IMR-90 (cell line): ENCODE measurements around the gene VWDE. TPM values are rescaled to one million over a fixed set of nuclear protein-coding genes. Genes with fewer than 3 reads are reported as not detected.

Experiments
- ATAC-seq: fragments of 200-7000 bp; cut with Tn5 transposase; 2 replicates; pipeline ENCODE4 v1.9.1; 2020; ENCODE audit warnings: low read depth, mild to moderate bottlenecking, moderate library complexity
- BruUV-seq: library from RNA; stranded (reverse); fragments of 400-500 nt; replicated peaks from 2 replicates; lab custom pipeline; 2021; lab: Mats Ljungman, UMichigan
- CTCF ChIA-PET: fragments of 300-600 bp; formaldehyde crosslinking; extraction: SDS; loops from one replicate; lab custom pipeline; 2021; ENCODE audit warnings: antibody characterized with exemption; lab: Yijun Ruan, JAX
- POLR2A ChIA-PET: fragments of 300-600 bp; sonication (Branson Sonifier 250); formaldehyde crosslinking; loops from one replicate; lab custom pipeline; 2022; ENCODE audit warnings: antibody characterized with exemption; ENCODE audit not compliant: unreplicated experiment; lab: Charles Lee
- DNase-seq: peaks from one replicate; pipeline ENCODE4 v3.0.0; 2013
- H2AFZ ChIP-seq: replicated peaks from 2 replicates; pipeline ENCODE3; 2013; ENCODE audit warnings: low read length, mild to moderate bottlenecking; ENCODE audit not compliant: poor library complexity
- H2AK5ac ChIP-seq: 2 replicates; pipeline ENCODE4 v1.6.1; 2013; ENCODE audit warnings: low read depth, low read length, inconsistent platforms
- H2AK9ac ChIP-seq: replicated peaks from 2 replicates; pipeline ENCODE3; 2013; ENCODE audit warnings: mild to moderate bottlenecking, low read depth, low read length, moderate library complexity; ENCODE audit not compliant: poor library complexity
- H2BK120ac ChIP-seq: 2 replicates; pipeline ENCODE4 v1.6.1; 2013; ENCODE audit warnings: low read depth, low read length, inconsistent platforms
- H2BK15ac ChIP-seq: 3 replicates; pipeline ENCODE4 v1.6.1; 2013; ENCODE audit warnings: low read depth, low read length, inconsistent platforms
- H2BK20ac ChIP-seq: 2 replicates; pipeline ENCODE4 v1.6.1; 2013; ENCODE audit warnings: low read depth, mild to moderate bottlenecking, inconsistent platforms, low read length, moderate library complexity
- H2BK5ac ChIP-seq: 2 replicates; pipeline ENCODE4 v1.6.1; 2013; ENCODE audit warnings: mild to moderate bottlenecking, low read depth, low read length, inconsistent platforms; ENCODE audit not compliant: poor library complexity, severe bottlenecking
- H3K14ac ChIP-seq: replicated peaks from 2 replicates; pipeline ENCODE4 v1.6.1; 2013; ENCODE audit warnings: low read depth, low read length, inconsistent platforms
- H3K18ac ChIP-seq: 2 replicates; pipeline ENCODE4 v1.6.1; 2013; ENCODE audit warnings: low read depth, low read length, control low read depth
- H3K23ac ChIP-seq: 2 replicates; pipeline ENCODE4 v1.6.1; 2013; ENCODE audit warnings: low read depth, low read length, inconsistent platforms
- H3K27ac ChIP-seq: 2 replicates; pipeline ENCODE4 v1.5.1; 2013; ENCODE audit warnings: mild to moderate bottlenecking, control low read depth, low read length; ENCODE audit not compliant: insufficient read depth
- H3K27me3 ChIP-seq: 2 replicates; pipeline ENCODE4 v1.6.1; 2013; ENCODE audit warnings: low read length; ENCODE audit not compliant: control insufficient read depth, insufficient read depth
- H3K36me3 ChIP-seq: 2 replicates; pipeline ENCODE4 v1.6.1; 2013; ENCODE audit warnings: low read length, mixed read lengths; ENCODE audit not compliant: control insufficient read depth, insufficient read depth
- H3K4ac ChIP-seq: 2 replicates; pipeline ENCODE4 v1.6.1; 2013; ENCODE audit warnings: low read depth, low read length, inconsistent platforms
- H3K4me1 ChIP-seq: 2 replicates; pipeline ENCODE4 v1.6.1; 2013; ENCODE audit warnings: low read length, mixed read lengths; ENCODE audit not compliant: control insufficient read depth, insufficient read depth
- H3K4me2 ChIP-seq: 2 replicates; pipeline ENCODE4 v1.6.1; 2013; ENCODE audit warnings: low read depth, mild to moderate bottlenecking, control low read depth, low read length, moderate library complexity
- H3K4me3 ChIP-seq: 2 replicates; pipeline ENCODE4 v1.5.1; 2013; ENCODE audit warnings: low read depth, mild to moderate bottlenecking, control low read depth, low read length, moderate library complexity; ENCODE audit not compliant: insufficient read depth
- H3K56ac ChIP-seq: 2 replicates; pipeline ENCODE4 v1.6.1; 2013; ENCODE audit warnings: low read length, inconsistent platforms; ENCODE audit not compliant: insufficient read depth; ENCODE audit errors: extremely low read depth
- H3K79me1 ChIP-seq, 2 experiments: 2 replicates each; pipeline ENCODE4 v1.6.1; 2013; ENCODE audit warnings: low read length in 2 of 2, inconsistent platforms in 1 of 2, low read depth in 1 of 2
- H3K9ac ChIP-seq: 2 replicates; pipeline ENCODE4 v1.6.1; 2013; ENCODE audit warnings: low read depth, low read length, control low read depth
- H3K9me1 ChIP-seq: 2 replicates; pipeline ENCODE4 v1.6.1; 2013; ENCODE audit warnings: low read length, inconsistent platforms; ENCODE audit not compliant: insufficient read depth
- H3K9me3 ChIP-seq: 2 replicates; pipeline ENCODE4 v1.6.1; 2013; ENCODE audit warnings: low read length; ENCODE audit not compliant: control insufficient read depth, insufficient read depth
- H4K20me1 ChIP-seq: 2 replicates; pipeline ENCODE4 v1.6.1; 2013; ENCODE audit warnings: low read length, inconsistent platforms; ENCODE audit not compliant: insufficient read depth
- H4K5ac ChIP-seq: 2 replicates; pipeline ENCODE4 v1.6.1; 2013; ENCODE audit warnings: mild to moderate bottlenecking, low read depth, low read length, control low read depth
- H4K8ac ChIP-seq, 2 experiments: 2 replicates each; pipeline ENCODE4 v1.6.1; 2013; ENCODE audit warnings: low read depth in 2 of 2, low read length in 2 of 2, control low read depth in 1 of 2, inconsistent platforms in 1 of 2
- H4K91ac ChIP-seq: 2 replicates; pipeline ENCODE4 v1.6.1; 2013; ENCODE audit warnings: low read depth, low read length, inconsistent platforms; ENCODE audit not compliant: insufficient read depth
- BHLHE40 ChIP-seq: fragments of 150-350 bp; IDR thresholded peaks from 2 replicates; pipeline ENCODE4 v1.6.1; 2016; ENCODE audit warnings: mild to moderate bottlenecking, low read depth, low read length
- ELK1 ChIP-seq: fragments of 150-350 bp; IDR thresholded peaks from 2 replicates; pipeline ENCODE4 v1.6.1; 2016; ENCODE audit warnings: low read depth, mild to moderate bottlenecking, low read length, moderate library complexity, borderline replicate concordance
- FOS ChIP-seq: fragments of 150-350 bp; IDR thresholded peaks from 2 replicates; pipeline ENCODE4 v1.6.1; 2016; ENCODE audit warnings: low read depth, low read length
- NFE2L2 ChIP-seq: fragments of 150-350 bp; IDR thresholded peaks from 2 replicates; pipeline ENCODE4 v1.6.1; 2016; ENCODE audit warnings: low read depth, mild to moderate bottlenecking, low read length
- POLR2A ChIP-seq: IDR thresholded peaks from 2 replicates; pipeline ENCODE4 v1.6.1; 2012; ENCODE audit warnings: mild to moderate bottlenecking, low read depth, low read length
- RAD21 ChIP-seq: IDR thresholded peaks from 2 replicates; pipeline ENCODE4 v1.6.1; 2012; ENCODE audit warnings: low read length, improper control_type of control experiment
- RFX5 ChIP-seq: IDR thresholded peaks from 2 replicates; pipeline ENCODE4 v1.8.0; 2012; ENCODE audit warnings: low read depth, mild to moderate bottlenecking, low read length, moderate library complexity
- WGBS, 2 experiments: methylation state at CpG; one replicate each; pipeline versions ENCODE4 v1.1.5 to v1.1.7; 2013; ENCODE audit warnings: missing lambda C conversion rate in 2 of 2; ENCODE audit not compliant: insufficient read length in 1 of 2; ENCODE audit errors: extremely low coverage in 2 of 2; 5-methylcytosine and 5-hydroxymethylcytosine counted together
- dilution Hi-C: fragments of 300-500 bp; cut with HindIII; formaldehyde crosslinking; loops from one replicate; pipeline ENCODE4 v1.14.3; 2018; ENCODE audit warnings: low sequenced_read_pairs; ENCODE audit not compliant: unreplicated experiment
- in situ Hi-C: fragments of 300-500 bp; cut with MboI; formaldehyde crosslinking; loops from 3 replicates; pipeline ENCODE4 v1.14.3; 2019; ENCODE audit warnings: low sequenced_read_pairs, inconsistent platforms, mixed read lengths
- intact Hi-C: fragments of 100-400 bp; cut with micrococcal nuclease; formaldehyde crosslinking; loops from 2 replicates; pipeline ENCODE4 v1.10.0; 2022
- polyA plus RNA-seq, 3 experiments: library from polyadenylated mRNA; depleted of rRNA; stranded (reverse); fragments of >200 nt; gene quantifications; 2 replicates each; pipeline ENCODE4 v1.2.3, GENCODE V29; 2012; ENCODE audit warnings: low replicate concordance in 1 of 3
- total RNA-seq: library from RNA; depleted of rRNA; stranded (reverse); fragments of >200 nt; gene quantifications from 2 replicates; pipeline ENCODE4 v1.2.3, GENCODE V29; 2012
- TF ChIP-seq, protein P1 (sequence below): fragments of 150-350 bp; IDR thresholded peaks from 2 replicates; pipeline ENCODE4 v1.6.1; 2017; ENCODE audit warnings: mild to moderate bottlenecking, antibody characterized with exemption, low read length, low read depth

The VWDE gene
- total and polyA plus RNA-seq, 2 of the 4 experiments (the other 2 are of a cell fraction) = 0.05 to 0.18 TPM

DNA sequence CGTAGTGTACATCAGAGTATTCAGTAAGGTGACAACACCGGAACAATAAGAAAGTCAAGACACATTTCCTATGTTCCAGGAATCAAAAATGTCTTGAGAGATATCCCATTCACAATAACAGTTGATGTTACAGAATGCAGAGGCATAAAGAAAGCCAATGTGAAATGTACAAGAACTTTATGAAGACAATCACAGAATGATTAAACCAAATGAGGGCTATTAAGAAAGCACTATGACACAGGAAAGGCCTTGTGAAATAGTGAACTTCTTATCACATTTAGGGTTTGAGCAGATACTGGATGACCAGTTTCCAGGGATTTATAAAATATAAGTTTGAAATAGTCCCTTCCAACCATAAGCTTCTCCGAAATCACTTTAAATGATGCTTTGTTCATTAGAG lies 52.7 kb downstream of the VWDE start:
- no CpG with 5 or more reads among the region's 3 CpGs for WGBS, 2 experiments
- Histone ChIP-seq H3K36me3 (no peaks in the 10 kb centered on the region), H2BK20ac (no peak overlapping the region), H3K23ac (no peak overlapping the region), H4K91ac (no peak overlapping the region), H3K56ac (no peak overlapping the region), H3K4me3 (no peak overlapping the region), H3K14ac (no peak overlapping the region), H2AFZ (no peak overlapping the region), H3K79me1 (no peaks in the 10 kb centered on the region), H2BK15ac (no peak overlapping the region), H3K27me3 (no peaks in the 10 kb centered on the region), H3K18ac (no peak overlapping the region), H3K9me3 (no peaks in the 10 kb centered on the region), H3K9me1 (no peaks in the 10 kb centered on the region), H2BK5ac (no peak overlapping the region), H4K5ac (no peak overlapping the region), H2AK5ac (no peak overlapping the region), H3K4me1 (no peaks in the 10 kb centered on the region), H3K4ac (no peak overlapping the region), H3K4me2 (no peak overlapping the region), H2AK9ac (no peak overlapping the region), H3K9ac (no peak overlapping the region), H4K20me1 (no peaks in the 10 kb centered on the region), H2BK120ac (no peak overlapping the region), H3K27ac (no peak overlapping the region), H4K8ac (no peak overlapping the region)
- ATAC-seq (no peak), DNase-seq (no peak)
- BruUV-seq = no TSS peak
- in situ Hi-C loops = no loop called here
- dilution Hi-C loops = no loop called here
- ChIA-PET POLR2A (no interaction called here), CTCF (no interaction called here)
- TF ChIP-seq NFE2L2 (no peak), ELK1 (no peak), POLR2A (no peak), RFX5 (no peak), RAD21 (no peak), BHLHE40 (no peak), FOS (no peak)
- TF ChIP-seq, protein P1, sequence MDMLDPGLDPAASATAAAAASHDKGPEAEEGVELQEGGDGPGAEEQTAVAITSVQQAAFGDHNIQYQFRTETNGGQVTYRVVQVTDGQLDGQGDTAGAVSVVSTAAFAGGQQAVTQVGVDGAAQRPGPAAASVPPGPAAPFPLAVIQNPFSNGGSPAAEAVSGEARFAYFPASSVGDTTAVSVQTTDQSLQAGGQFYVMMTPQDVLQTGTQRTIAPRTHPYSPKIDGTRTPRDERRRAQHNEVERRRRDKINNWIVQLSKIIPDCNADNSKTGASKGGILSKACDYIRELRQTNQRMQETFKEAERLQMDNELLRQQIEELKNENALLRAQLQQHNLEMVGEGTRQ = no peak
- intact Hi-C loops = no loop called here
